HEK293 (cell line): ENCODE measurements around the gene TCF21.

Experiments
- CTCF ChIA-PET: fragments of 350-600 bp; formaldehyde crosslinking; extraction: SDS; loops from one replicate; lab custom pipeline; 2021; ENCODE audit warnings: antibody characterized with exemption; lab: Yijun Ruan, JAX
- POLR2A ChIA-PET: fragments of 300-600 bp; formaldehyde crosslinking; extraction: SDS; loops from one replicate; lab custom pipeline; 2020; ENCODE audit warnings: antibody characterized with exemption, inconsistent platforms; lab: Yijun Ruan, JAX
- H3K27ac ChIP-seq: fragments of 200-500 bp; sonication (Bioruptor generic); 2 replicates; pipeline ENCODE4 v1.5.1; 2014; ENCODE audit warnings: low read depth, low read length, control low read depth, inconsistent platforms; ENCODE audit errors: extremely low read depth
- H3K36me3 ChIP-seq, 2 experiments: fragments of 200-500 bp in 1 of 2; sonication (Bioruptor generic) in 1 of 2; 1 replicate in 1 of 2; 2 replicates in 1 of 2; pipeline ENCODE4 v1.5.1; 2014 to 2017; ENCODE audit warnings: inconsistent platforms in 2 of 2, low read length in 2 of 2; ENCODE audit not compliant: control insufficient read depth in 2 of 2, insufficient read depth in 1 of 2
- H3K4me1 ChIP-seq: fragments of 200-500 bp; sonication (Bioruptor generic); 2 replicates; pipeline ENCODE4 v1.5.1; 2014; ENCODE audit warnings: mild to moderate bottlenecking, low read length, inconsistent platforms; ENCODE audit not compliant: control insufficient read depth, insufficient read depth
- H3K4me3 ChIP-seq: 2 replicates; pipeline ENCODE4 v1.5.1; 2011; ENCODE audit warnings: low read depth, mild to moderate bottlenecking, control low read depth, low read length, moderate library complexity
- H3K9me3 ChIP-seq: fragments of 200-500 bp; sonication (Bioruptor generic); 2 replicates; pipeline ENCODE4 v1.5.1; 2014; ENCODE audit warnings: low read depth, low read length, inconsistent platforms; ENCODE audit not compliant: control insufficient read depth, insufficient read depth
- ATF2 ChIP-seq: fragments of 450-650 bp; formaldehyde crosslinking; IDR thresholded peaks from 2 replicates; pipeline ENCODE4 v1.5.1; 2016; ENCODE audit warnings: missing biosample characterization, missing genetic modification characterization, low read depth
- KLF8 ChIP-seq: fragments of 450-650 bp; formaldehyde crosslinking; IDR thresholded peaks from 2 replicates; pipeline ENCODE4 v1.5.1; 2016; ENCODE audit warnings: missing biosample characterization, missing genetic modification characterization
- PRDM2 ChIP-seq: fragments of 450-650 bp; formaldehyde crosslinking; IDR thresholded peaks from 2 replicates; pipeline ENCODE4 v1.5.1; 2016; ENCODE audit warnings: missing biosample characterization, missing genetic modification characterization, borderline replicate concordance
- SP7 ChIP-seq: fragments of 450-650 bp; formaldehyde crosslinking; IDR thresholded peaks from 2 replicates; pipeline ENCODE4 v1.5.1; 2016; ENCODE audit warnings: missing biosample characterization, missing genetic modification characterization
- ZBTB17 ChIP-seq: fragments of 450-650 bp; formaldehyde crosslinking; IDR thresholded peaks from 2 replicates; pipeline ENCODE4 v1.5.1; 2016; ENCODE audit warnings: missing biosample characterization, missing genetic modification characterization
- ZNF10 ChIP-seq: fragments of 450-650 bp; formaldehyde crosslinking; IDR thresholded peaks from 2 replicates; pipeline ENCODE4 v1.5.1; 2017; ENCODE audit warnings: missing biosample characterization, missing genetic modification characterization
- ZNF324 ChIP-seq: fragments of 450-650 bp; formaldehyde crosslinking; IDR thresholded peaks from 2 replicates; pipeline ENCODE4 v1.5.1; 2016; ENCODE audit warnings: missing biosample characterization, missing genetic modification characterization
- ZNF366 ChIP-seq: fragments of 450-650 bp; formaldehyde crosslinking; conservative IDR thresholded peaks from 2 replicates; pipeline ENCODE4 v1.5.1; 2016; ENCODE audit warnings: missing biosample characterization, missing genetic modification characterization
- ZNF433 ChIP-seq: fragments of 450-650 bp; formaldehyde crosslinking; IDR thresholded peaks from 2 replicates; pipeline ENCODE4 v1.5.1; 2016; ENCODE audit warnings: missing biosample characterization, missing genetic modification characterization, low read depth
- ZNF549 ChIP-seq: fragments of 450-650 bp; IDR thresholded peaks from 2 replicates; pipeline ENCODE4 v1.5.1; 2018; ENCODE audit warnings: missing biosample characterization, missing genetic modification characterization, mild to moderate bottlenecking, inconsistent platforms, moderate library complexity
- ZNF580 ChIP-seq: fragments of 450-650 bp; formaldehyde crosslinking; IDR thresholded peaks from 2 replicates; pipeline ENCODE4 v1.5.1; 2016; ENCODE audit warnings: missing biosample characterization, missing genetic modification characterization
- ZNF596 ChIP-seq: fragments of 450-650 bp; IDR thresholded peaks from 2 replicates; pipeline ENCODE4 v1.5.0; 2018; ENCODE audit warnings: missing biosample characterization, mild to moderate bottlenecking, missing genetic modification characterization, moderate library complexity
- ZNF629 ChIP-seq: fragments of 450-650 bp; formaldehyde crosslinking; IDR thresholded peaks from 2 replicates; pipeline ENCODE4 v1.5.1; 2017; ENCODE audit warnings: missing biosample characterization, missing genetic modification characterization
- ZNF791 ChIP-seq: fragments of 450-650 bp; formaldehyde crosslinking; IDR thresholded peaks from 2 replicates; pipeline ENCODE4 v1.5.1; 2016; ENCODE audit warnings: missing biosample characterization, missing genetic modification characterization
- ZNF843 ChIP-seq: fragments of 450-650 bp; formaldehyde crosslinking; IDR thresholded peaks from 2 replicates; pipeline ENCODE4 v1.5.1; 2016; ENCODE audit warnings: missing biosample characterization, missing genetic modification characterization
- TF ChIP-seq, protein P1 (sequence below): fragments of 450-650 bp; formaldehyde crosslinking; IDR thresholded peaks from 2 replicates; pipeline ENCODE4 v1.5.1; 2016; ENCODE audit warnings: missing biosample characterization, missing genetic modification characterization, borderline replicate concordance

TCF21 gene

DNA sequence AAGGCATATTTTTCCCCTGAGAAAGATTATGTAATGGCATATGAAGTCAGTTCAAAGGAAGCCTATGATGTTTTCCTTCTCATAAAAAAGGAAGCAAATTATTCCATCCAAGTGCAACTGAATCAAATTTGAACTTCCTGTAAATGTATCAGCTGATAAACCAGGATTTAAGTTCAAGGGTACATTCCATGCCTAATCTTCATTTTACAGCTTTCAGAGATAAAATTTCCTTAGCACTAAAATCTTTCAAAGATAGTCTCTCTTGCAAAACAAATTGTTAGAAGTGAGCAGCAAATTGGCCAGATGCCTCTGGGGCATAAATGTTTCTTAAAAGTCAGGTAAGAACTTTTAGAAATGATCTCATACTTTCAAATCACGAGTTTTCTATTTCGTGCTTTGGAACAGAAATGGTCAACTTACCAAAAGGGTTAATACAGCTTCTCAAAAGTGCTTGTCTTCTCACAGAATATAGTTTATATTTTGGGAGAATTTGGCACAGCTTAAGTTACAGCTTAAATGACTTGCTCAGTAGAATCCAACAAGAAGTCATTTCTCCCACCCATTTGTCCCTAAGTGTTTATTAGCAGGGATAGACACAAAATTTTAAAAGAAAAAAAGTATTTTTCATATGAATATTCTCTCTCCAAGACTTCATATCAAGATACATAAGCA, 2.7 kb upstream of the TCF21 start (continued):
- TF ChIP-seq KLF8 (peak; percentile 46; the same call in 1 of the 2 replicates), ZNF791 (tag by site-specific recombination) (no peak), ZNF843 (peak; percentile 89), ATF2 (tag by site-specific recombination) (no peak; the same call in 1 of the 2 replicates)

- Histone ChIP-seq H3K36me3 (no peaks in the 10 kb centered on the region), H3K4me1 (peaks cover 27% of the 10 kb centered on the region), H3K27ac (peak overlapping the region; percentile 63), H3K9me3 (no peaks in the 10 kb centered on the region), H3K4me3 (no peak overlapping the region)
- ChIA-PET CTCF (interaction anchor here (0.6 to 3.3 kb wide), 8 partner anchors 10 to 1177 kb away, joined by 3 to 23 read pairs (median 5); no protein-coding TSS in a partner anchor), POLR2A (no interaction called here)
- TF ChIP-seq SP7 (peak; percentile 77), ATF2 (tag by site-specific recombination) (peak; percentile 24; the same call in 1 of the 2 replicates), ZNF843 (peak; percentile 94), ZNF549 (tag by site-specific recombination) (no peak), ZBTB17 (0 out of 2 replicates have a peak, but pooled peaks have one; percentile 21), ZNF433 (tag by site-specific recombination) (no peak), ZNF324 (tag by site-specific recombination) (no peak), ZNF10 (0 out of 2 replicates have a peak, but pooled peaks have one; percentile 13), ZNF629 (tag by site-specific recombination) (peak; percentile 41; the same call in 1 of the 2 replicates), ZNF366 (tag by site-specific recombination) (0 out of 2 replicates have a peak, but pooled peaks have one; percentile 27), ZNF596 (tag by site-specific recombination) (0 out of 2 replicates have a peak, but pooled peaks have one; percentile 3), PRDM2 (tag by site-specific recombination) (no peak), ZNF580 (tag by site-specific recombination) (peak; percentile 76; the same call in 1 of the 2 replicates)
- TF ChIP-seq, protein P1, sequence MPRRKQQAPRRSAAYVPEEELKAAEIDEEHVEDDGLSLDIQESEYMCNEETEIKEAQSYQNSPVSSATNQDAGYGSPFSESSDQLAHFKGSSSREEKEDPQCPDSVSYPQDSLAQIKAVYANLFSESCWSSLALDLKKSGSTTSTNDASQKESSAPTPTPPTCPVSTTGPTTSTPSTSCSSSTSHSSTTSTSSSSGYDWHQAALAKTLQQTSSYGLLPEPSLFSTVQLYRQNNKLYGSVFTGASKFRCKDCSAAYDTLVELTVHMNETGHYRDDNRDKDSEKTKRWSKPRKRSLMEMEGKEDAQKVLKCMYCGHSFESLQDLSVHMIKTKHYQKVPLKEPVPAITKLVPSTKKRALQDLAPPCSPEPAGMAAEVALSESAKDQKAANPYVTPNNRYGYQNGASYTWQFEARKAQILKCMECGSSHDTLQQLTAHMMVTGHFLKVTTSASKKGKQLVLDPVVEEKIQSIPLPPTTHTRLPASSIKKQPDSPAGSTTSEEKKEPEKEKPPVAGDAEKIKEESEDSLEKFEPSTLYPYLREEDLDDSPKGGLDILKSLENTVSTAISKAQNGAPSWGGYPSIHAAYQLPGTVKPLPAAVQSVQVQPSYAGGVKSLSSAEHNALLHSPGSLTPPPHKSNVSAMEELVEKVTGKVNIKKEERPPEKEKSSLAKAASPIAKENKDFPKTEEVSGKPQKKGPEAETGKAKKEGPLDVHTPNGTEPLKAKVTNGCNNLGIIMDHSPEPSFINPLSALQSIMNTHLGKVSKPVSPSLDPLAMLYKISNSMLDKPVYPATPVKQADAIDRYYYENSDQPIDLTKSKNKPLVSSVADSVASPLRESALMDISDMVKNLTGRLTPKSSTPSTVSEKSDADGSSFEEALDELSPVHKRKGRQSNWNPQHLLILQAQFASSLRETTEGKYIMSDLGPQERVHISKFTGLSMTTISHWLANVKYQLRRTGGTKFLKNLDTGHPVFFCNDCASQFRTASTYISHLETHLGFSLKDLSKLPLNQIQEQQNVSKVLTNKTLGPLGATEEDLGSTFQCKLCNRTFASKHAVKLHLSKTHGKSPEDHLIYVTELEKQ, result no peak
Measured at GRCh38 chr6:133887156-133887879, 1.6 kb upstream of the TCF21 start.
